ENCODE results near the gene UNC119B. TPM values are rescaled to one million over a fixed set of nuclear protein-coding genes. Genes with fewer than 3 reads are reported as not detected.
A peak's percentile ranks its signal among the peaks of the same experiment; 100 is the strongest.

The UNC119B gene
- total RNA-seq (2021) = 51.5 and 53.5 TPM in 2 replicates
- long read RNA-seq, full-length matches to known transcripts = 3 of 3 reads
- long read RNA-seq, partial matches to known transcripts = 0 of 3 reads
- long read RNA-seq, other reads (novel, unspliced or antisense) = 0 of 3 reads

GRCh38 chr12:120710031-120710804, at the start of gene UNC119B:
UNC119B (plus strand) TSS chr12:120710458; CDS start chr12:120710475, 17 bp downstream.
- Histone ChIP-seq H3K79me2 (ENCODE audit: insufficient read depth, low read length) (no peaks in the 10 kb centered on the region; the same call in 1 of the 2 replicates), H3K23me2 (ENCODE audit: insufficient read length, low read depth, low read length, poor library complexity, severe bottlenecking) (peaks cover 7% of the 10 kb centered on the region), H3K4me2 (ENCODE audit: insufficient read depth, insufficient read length, low read length) (peak within 1 kb of the TSS; percentile 69), H2BK20ac (ENCODE audit: low read depth, low read length, poor library complexity, severe bottlenecking) (no peak within 1 kb of the TSS), H2BK15ac (ENCODE audit: low read depth, low read length) (no peak within 1 kb of the TSS), H4K20me1 (ENCODE audit: control insufficient read depth, insufficient read depth, insufficient read length) (no peaks in the 10 kb centered on the region), H4K8ac (replicated peaks; ENCODE audit: insufficient read length, low read depth, low read length) (no peak within 1 kb of the TSS), H2AK5ac (ENCODE audit: insufficient read length, low read length) (no peak within 1 kb of the TSS), H3K14ac (ENCODE audit: insufficient read depth, low read length) (peak within 1 kb of the TSS; percentile 87), H3K4ac (ENCODE audit: low read depth, low read length) (no peak within 1 kb of the TSS), H3K9me3 (ENCODE audit: control insufficient read depth, low read depth, low read length) (no peaks in the 10 kb centered on the region), H3K79me1 (ENCODE audit: insufficient read depth, low read depth, low read length, poor library complexity, severe bottlenecking) (no peaks in the 10 kb centered on the region), H2BK5ac (ENCODE audit: insufficient read length, low read length) (no peak within 1 kb of the TSS), H2BK12ac (ENCODE audit: insufficient read length, low read depth, low read length) (no peak within 1 kb of the TSS), H3K9ac (ENCODE audit: extremely low read depth, insufficient read length, low read length) (peak within 1 kb of the TSS; percentile 79), H2AFZ (ENCODE audit: low read length) (no peak within 1 kb of the TSS), H2BK120ac (ENCODE audit: low read depth, low read length, poor library complexity, severe bottlenecking) (no peak within 1 kb of the TSS), H3K23ac (ENCODE audit: insufficient read length, low read depth, low read length) (no peak within 1 kb of the TSS), H4K5ac (ENCODE audit: insufficient read length, low read depth, low read length) (no peak within 1 kb of the TSS), H4K91ac (ENCODE audit: insufficient read length, low read depth, low read length) (no peak within 1 kb of the TSS), H3K4me1 (ENCODE audit: insufficient read depth, low read length) (no peaks in the 10 kb centered on the region; the same call in 1 of the 2 replicates), H3K56ac (ENCODE audit: insufficient read length, low read depth, low read length) (no peak within 1 kb of the TSS), H3K27ac (ENCODE audit: insufficient read length, low read depth, low read length) (no peak within 1 kb of the TSS), H3T11ph (ENCODE audit: low read length) (no peak within 1 kb of the TSS), H3K18ac (ENCODE audit: insufficient read length, low read depth, low read length) (peak within 1 kb of the TSS; percentile 36), H3K27me3 (ENCODE audit: insufficient read depth, low read length) (no peaks in the 10 kb centered on the region)
- H3K4me3 Mint-ChIP-seq = peak within 1 kb of the TSS; percentile 84 to 85
- H3K4me1 Mint-ChIP-seq = peaks cover 19% of the 10 kb centered on the region in 2 experiments
- WGBS (ENCODE audit: extremely low coverage, insufficient read length, low lambda C conversion rate) = no CpG with 5 or more reads among the region's 76 CpGs
- H3K27ac Mint-ChIP-seq = peak within 1 kb of the TSS; percentile 57 to 95 (median 75); a peak in 6 of 7 replicates
- TF ChIP-seq, protein P1, sequence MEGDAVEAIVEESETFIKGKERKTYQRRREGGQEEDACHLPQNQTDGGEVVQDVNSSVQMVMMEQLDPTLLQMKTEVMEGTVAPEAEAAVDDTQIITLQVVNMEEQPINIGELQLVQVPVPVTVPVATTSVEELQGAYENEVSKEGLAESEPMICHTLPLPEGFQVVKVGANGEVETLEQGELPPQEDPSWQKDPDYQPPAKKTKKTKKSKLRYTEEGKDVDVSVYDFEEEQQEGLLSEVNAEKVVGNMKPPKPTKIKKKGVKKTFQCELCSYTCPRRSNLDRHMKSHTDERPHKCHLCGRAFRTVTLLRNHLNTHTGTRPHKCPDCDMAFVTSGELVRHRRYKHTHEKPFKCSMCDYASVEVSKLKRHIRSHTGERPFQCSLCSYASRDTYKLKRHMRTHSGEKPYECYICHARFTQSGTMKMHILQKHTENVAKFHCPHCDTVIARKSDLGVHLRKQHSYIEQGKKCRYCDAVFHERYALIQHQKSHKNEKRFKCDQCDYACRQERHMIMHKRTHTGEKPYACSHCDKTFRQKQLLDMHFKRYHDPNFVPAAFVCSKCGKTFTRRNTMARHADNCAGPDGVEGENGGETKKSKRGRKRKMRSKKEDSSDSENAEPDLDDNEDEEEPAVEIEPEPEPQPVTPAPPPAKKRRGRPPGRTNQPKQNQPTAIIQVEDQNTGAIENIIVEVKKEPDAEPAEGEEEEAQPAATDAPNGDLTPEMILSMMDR (conservative IDR thresholded peaks at IDR 0.05) = no peak
- peaks cover 15 to 29% (median 23%) of the 10 kb centered on the region in 3 experiments for H3K36me3 Mint-ChIP-seq (ENCODE audit: insufficient read depth in 1 of 3, low read depth in 3 of 3)
- DNase-seq = peak; percentile 89
- H3K9me3 Mint-ChIP-seq = no peaks in the 10 kb centered on the region
- H3K27me3 Mint-ChIP-seq (ENCODE audit: low read depth) = no peaks in the 10 kb centered on the region; the same call in 1 of the 2 replicates
